ENCODE data around the gene CDC14B.

Gene CDC14B

DNA sequence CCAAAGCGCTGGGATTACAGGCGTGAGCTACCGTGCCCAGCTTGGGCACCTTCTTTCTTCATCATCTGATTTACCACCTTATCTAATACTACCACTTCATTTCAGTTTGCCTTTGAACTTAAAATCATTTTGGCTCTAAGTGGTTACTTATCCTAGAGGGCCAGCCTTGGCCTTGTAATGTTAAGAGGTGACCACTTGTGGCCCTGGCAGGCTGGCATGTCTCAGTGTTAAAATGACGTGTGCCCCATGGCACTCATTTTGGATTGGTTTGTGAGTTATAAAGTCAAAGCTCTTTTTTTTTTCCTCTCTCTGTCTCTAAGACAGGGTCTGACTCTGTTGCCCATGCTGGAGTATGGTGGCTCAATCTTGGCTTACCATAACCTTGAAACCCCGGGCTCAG is 151.9 kb downstream of the CDC14B start:
- TF ChIP-seq YY1 (IDR thresholded peaks at IDR 0.05; ENCODE audit: low read depth), result no peak

DNA sequence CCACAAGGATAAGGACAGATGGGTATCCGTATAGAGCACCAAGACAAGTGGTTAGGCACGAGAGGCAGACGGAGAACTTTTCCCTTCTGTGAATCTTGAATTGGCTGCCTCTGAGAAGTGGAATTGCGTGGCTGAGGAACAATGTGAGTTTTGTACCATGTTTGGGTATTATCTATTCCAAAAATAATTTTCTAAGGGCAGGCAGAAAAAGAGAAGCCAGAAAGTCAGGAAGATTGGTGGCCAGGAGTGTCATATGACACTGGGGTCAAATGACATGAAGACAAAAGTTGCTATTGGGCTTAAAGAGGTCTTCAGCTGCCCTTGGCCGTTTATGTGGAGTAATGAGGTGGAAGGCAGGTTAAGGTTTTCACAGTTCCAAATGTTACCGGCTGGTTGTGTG is 155.2 kb downstream of the CDC14B start:
- TF ChIP-seq, protein P1, sequence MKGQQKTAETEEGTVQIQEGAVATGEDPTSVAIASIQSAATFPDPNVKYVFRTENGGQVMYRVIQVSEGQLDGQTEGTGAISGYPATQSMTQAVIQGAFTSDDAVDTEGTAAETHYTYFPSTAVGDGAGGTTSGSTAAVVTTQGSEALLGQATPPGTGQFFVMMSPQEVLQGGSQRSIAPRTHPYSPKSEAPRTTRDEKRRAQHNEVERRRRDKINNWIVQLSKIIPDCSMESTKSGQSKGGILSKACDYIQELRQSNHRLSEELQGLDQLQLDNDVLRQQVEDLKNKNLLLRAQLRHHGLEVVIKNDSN (IDR thresholded peaks at IDR 0.05), result peak; percentile 47
- no peak for TF ChIP-seq EP300 (IDR thresholded peaks at IDR 0.05; ENCODE audit: borderline replicate concordance)

DNA sequence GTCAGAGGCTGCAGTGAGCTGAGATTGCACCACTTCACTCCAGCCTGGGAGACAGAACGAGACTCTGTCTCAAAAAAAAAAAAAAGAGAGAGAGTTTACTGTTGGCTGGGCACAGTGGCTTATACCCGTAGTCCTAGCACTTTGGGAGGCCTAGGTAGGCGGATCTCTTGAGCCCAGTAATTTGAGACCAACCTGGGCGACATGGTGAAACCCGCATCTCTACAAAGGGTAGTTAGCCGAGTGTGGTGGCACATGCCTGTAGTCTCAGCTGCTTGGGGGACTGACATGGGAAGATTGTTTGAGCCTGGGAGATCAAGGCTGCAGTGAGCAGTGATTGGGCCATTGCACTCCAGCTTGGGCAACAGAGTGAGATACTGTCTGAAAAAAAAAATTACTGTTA is 157.1 kb downstream of the CDC14B start:
- TF ChIP-seq ZBTB7A (IDR thresholded peaks at IDR 0.05; ENCODE audit: low read depth), result no peak
- TF ChIP-seq, protein P2, sequence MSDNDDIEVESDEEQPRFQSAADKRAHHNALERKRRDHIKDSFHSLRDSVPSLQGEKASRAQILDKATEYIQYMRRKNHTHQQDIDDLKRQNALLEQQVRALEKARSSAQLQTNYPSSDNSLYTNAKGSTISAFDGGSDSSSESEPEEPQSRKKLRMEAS (IDR thresholded peaks at IDR 0.05), result 0 out of 2 replicates have a peak, but pooled peaks have one; percentile 22

DNA sequence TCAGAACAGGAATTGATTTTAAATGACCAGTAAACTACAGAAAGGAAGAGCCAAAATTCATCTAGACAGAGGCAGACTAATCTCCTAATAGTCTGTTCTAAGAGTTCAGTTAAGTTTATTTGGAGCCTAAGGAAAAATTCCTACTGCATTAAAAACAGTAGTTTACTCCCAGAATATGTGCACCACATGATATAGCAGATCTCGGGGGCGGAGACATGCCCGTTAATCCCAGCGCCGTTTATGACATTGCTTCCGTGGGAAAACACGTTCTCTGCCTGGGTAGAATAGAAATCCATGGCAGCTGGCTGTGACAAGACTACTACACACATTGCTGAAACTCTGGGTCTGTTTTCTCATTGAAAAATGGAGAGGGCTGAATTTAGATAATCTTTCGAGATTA is 158.3 kb downstream of the CDC14B start:
- TF ChIP-seq, protein P1 (IDR thresholded peaks at IDR 0.05), result no peak
- no peak for TF ChIP-seq TAF1 (IDR thresholded peaks at IDR 0.05; ENCODE audit: low read depth)
- TF ChIP-seq NFIC (IDR thresholded peaks at IDR 0.05), result no peak
- no peak for TF ChIP-seq ZBTB7A (IDR thresholded peaks at IDR 0.05; ENCODE audit: low read depth)
- no peak for TF ChIP-seq FOXM1 (IDR thresholded peaks at IDR 0.05; ENCODE audit: borderline replicate concordance, low read depth)
- no peak for TF ChIP-seq TEAD4 (IDR thresholded peaks at IDR 0.05)
- TF ChIP-seq RAD21 (IDR thresholded peaks at IDR 0.05; ENCODE audit: low read depth), result no peak
- no peak for TF ChIP-seq YY1 (IDR thresholded peaks at IDR 0.05; ENCODE audit: low read depth)
- TF ChIP-seq, protein P2 (IDR thresholded peaks at IDR 0.05), result no peak
- TF ChIP-seq TCF12 (IDR thresholded peaks at IDR 0.05; ENCODE audit: low read depth), result no peak
- TF ChIP-seq, protein P3, sequence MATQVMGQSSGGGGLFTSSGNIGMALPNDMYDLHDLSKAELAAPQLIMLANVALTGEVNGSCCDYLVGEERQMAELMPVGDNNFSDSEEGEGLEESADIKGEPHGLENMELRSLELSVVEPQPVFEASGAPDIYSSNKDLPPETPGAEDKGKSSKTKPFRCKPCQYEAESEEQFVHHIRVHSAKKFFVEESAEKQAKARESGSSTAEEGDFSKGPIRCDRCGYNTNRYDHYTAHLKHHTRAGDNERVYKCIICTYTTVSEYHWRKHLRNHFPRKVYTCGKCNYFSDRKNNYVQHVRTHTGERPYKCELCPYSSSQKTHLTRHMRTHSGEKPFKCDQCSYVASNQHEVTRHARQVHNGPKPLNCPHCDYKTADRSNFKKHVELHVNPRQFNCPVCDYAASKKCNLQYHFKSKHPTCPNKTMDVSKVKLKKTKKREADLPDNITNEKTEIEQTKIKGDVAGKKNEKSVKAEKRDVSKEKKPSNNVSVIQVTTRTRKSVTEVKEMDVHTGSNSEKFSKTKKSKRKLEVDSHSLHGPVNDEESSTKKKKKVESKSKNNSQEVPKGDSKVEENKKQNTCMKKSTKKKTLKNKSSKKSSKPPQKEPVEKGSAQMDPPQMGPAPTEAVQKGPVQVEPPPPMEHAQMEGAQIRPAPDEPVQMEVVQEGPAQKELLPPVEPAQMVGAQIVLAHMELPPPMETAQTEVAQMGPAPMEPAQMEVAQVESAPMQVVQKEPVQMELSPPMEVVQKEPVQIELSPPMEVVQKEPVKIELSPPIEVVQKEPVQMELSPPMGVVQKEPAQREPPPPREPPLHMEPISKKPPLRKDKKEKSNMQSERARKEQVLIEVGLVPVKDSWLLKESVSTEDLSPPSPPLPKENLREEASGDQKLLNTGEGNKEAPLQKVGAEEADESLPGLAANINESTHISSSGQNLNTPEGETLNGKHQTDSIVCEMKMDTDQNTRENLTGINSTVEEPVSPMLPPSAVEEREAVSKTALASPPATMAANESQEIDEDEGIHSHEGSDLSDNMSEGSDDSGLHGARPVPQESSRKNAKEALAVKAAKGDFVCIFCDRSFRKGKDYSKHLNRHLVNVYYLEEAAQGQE (IDR thresholded peaks at IDR 0.05; ENCODE audit: low read depth), result no peak
- TF ChIP-seq CREB1 (IDR thresholded peaks at IDR 0.05; ENCODE audit: low read depth), result no peak
- no peak for TF ChIP-seq CEBPB (IDR thresholded peaks at IDR 0.05)
- TF ChIP-seq EP300 (IDR thresholded peaks at IDR 0.05; ENCODE audit: borderline replicate concordance), result no peak
- no peak for TF ChIP-seq EGR1 (IDR thresholded peaks at IDR 0.05)

DNA sequence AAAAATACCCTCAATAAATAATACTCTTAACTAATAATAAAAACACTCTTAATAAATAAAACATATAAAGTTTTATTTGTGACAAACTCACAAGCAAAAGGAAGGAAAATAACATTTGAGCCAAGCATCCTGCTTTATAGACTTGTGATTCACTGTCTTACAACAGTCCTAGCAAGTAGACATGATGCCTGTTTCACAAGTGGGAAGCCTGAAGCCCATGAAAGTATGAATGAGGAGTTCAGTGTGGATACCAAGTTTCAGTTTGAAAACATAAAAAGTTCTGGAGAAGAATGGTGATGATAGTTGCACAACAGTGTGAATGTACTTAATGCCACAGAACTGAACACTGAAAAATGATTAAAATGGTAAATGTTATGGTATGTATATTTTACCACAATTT is 158.8 kb downstream of the CDC14B start:
- TF ChIP-seq RAD21 (IDR thresholded peaks at IDR 0.05; ENCODE audit: low read depth), result no peak

DNA sequence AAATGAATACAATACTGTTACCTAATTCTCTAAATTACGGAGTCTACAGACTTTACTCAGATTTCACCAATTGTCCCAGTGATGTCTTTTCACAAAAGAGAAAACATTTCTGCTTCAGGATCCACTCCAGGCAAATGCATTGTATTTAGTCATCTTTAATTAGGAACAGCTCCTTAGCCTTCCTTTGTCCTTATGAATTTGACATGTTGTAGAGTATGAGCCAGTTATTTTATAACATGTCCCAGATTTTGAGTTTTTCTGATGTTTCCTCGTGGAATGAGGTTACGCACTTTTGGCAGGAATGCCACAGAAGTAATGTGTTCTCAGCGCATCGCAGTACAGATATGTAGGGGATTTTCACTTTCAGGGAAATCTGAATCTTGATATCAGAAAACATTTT is 159.2 kb downstream of the CDC14B start:
- TF ChIP-seq FOXM1 (IDR thresholded peaks at IDR 0.05; ENCODE audit: borderline replicate concordance, low read depth) (no peak), CEBPB (IDR thresholded peaks at IDR 0.05) (no peak), TEAD4 (IDR thresholded peaks at IDR 0.05) (no peak), YY1 (IDR thresholded peaks at IDR 0.05; ENCODE audit: low read depth) (no peak), EGR1 (IDR thresholded peaks at IDR 0.05) (no peak), RAD21 (IDR thresholded peaks at IDR 0.05; ENCODE audit: low read depth) (no peak), TCF12 (IDR thresholded peaks at IDR 0.05; ENCODE audit: low read depth) (no peak), CREB1 (IDR thresholded peaks at IDR 0.05; ENCODE audit: low read depth) (no peak), TAF1 (IDR thresholded peaks at IDR 0.05; ENCODE audit: low read depth) (no peak)
- TF ChIP-seq, protein P2 (IDR thresholded peaks at IDR 0.05), result no peak
- TF ChIP-seq, protein P3 (IDR thresholded peaks at IDR 0.05; ENCODE audit: low read depth), result no peak

DNA sequence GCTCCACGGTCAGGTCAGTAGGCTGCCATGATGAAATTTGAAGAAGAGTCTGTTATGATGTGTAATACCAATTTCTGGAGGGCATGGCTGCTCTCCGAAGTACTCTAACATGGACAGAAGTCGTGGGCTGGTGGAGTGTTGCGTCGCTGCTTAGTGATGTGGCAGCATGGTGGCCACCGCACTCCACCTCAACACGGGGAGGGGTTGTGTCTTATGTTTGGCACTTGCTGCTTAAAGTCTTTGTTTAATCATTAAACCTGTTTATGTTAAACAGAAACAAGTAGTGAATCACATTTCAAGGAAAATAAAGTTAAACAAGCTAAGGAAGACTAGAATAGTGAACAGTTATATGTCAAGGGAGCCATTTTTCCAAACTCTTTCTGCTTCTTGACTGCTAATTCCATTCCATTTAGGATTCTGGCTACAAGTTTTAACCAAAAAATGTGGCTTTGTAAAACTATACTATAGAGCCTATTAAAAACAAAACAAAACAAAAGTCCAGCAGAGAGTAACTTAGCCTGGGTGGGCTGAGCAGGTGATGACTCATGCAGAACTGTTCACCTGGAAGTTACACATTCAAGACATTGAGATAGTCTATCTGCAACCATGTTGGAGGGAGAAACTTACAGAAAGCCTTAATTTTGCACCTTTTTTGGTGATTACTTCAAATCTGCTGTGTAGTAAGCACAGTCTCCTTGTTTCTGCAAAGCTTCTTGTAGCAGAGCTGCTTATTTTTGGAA is 160.2 kb downstream of the CDC14B start:
- no peak for TF ChIP-seq FOXM1 (IDR thresholded peaks at IDR 0.05; ENCODE audit: borderline replicate concordance, low read depth)
- TF ChIP-seq, protein P3 (IDR thresholded peaks at IDR 0.05; ENCODE audit: low read depth), result no peak
- no peak for TF ChIP-seq TEAD4 (IDR thresholded peaks at IDR 0.05)
- no peak for TF ChIP-seq CREB1 (IDR thresholded peaks at IDR 0.05; ENCODE audit: low read depth)
- no peak for TF ChIP-seq YY1 (IDR thresholded peaks at IDR 0.05; ENCODE audit: low read depth)
